ENCODE measurements around the gene EOLA2. TPM values are rescaled to one million over a fixed set of nuclear protein-coding genes. Genes with fewer than 3 reads are reported as not detected.

EOLA2 gene
- polyA plus RNA-seq, 1 donor from 2014 or later = 21.7 TPM

GRCh38 chrX:149979126-149979644 lies 40.9 kb upstream of the EOLA2 start:
- no peaks in the 10 kb centered on the region for H3F3A ChIP-seq (ENCODE audit: insufficient read depth, low read length, poor library complexity, severe bottlenecking)
- H3K9ac ChIP-seq (ENCODE audit: low read length) = no peak overlapping the region
- H3K36me3 ChIP-seq (ENCODE audit: insufficient read depth, low read length) = no peaks in the 10 kb centered on the region
- no peak for TF ChIP-seq RAD21 (conservative IDR thresholded peaks at IDR 0.05)
- TF ChIP-seq TAF1 (IDR thresholded peaks at IDR 0.05; ENCODE audit: low read depth) = no peak
- TF ChIP-seq MXI1 (conservative IDR thresholded peaks at IDR 0.05; ENCODE audit: poor library complexity, severe bottlenecking) = no peak
- TF ChIP-seq EP300 (conservative IDR thresholded peaks at IDR 0.05; ENCODE audit: poor library complexity, severe bottlenecking) = no peak
- TF ChIP-seq, protein P1, sequence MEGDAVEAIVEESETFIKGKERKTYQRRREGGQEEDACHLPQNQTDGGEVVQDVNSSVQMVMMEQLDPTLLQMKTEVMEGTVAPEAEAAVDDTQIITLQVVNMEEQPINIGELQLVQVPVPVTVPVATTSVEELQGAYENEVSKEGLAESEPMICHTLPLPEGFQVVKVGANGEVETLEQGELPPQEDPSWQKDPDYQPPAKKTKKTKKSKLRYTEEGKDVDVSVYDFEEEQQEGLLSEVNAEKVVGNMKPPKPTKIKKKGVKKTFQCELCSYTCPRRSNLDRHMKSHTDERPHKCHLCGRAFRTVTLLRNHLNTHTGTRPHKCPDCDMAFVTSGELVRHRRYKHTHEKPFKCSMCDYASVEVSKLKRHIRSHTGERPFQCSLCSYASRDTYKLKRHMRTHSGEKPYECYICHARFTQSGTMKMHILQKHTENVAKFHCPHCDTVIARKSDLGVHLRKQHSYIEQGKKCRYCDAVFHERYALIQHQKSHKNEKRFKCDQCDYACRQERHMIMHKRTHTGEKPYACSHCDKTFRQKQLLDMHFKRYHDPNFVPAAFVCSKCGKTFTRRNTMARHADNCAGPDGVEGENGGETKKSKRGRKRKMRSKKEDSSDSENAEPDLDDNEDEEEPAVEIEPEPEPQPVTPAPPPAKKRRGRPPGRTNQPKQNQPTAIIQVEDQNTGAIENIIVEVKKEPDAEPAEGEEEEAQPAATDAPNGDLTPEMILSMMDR (IDR thresholded peaks at IDR 0.05; ENCODE audit: poor library complexity, severe bottlenecking) = no peak
- TF ChIP-seq, protein P2, sequence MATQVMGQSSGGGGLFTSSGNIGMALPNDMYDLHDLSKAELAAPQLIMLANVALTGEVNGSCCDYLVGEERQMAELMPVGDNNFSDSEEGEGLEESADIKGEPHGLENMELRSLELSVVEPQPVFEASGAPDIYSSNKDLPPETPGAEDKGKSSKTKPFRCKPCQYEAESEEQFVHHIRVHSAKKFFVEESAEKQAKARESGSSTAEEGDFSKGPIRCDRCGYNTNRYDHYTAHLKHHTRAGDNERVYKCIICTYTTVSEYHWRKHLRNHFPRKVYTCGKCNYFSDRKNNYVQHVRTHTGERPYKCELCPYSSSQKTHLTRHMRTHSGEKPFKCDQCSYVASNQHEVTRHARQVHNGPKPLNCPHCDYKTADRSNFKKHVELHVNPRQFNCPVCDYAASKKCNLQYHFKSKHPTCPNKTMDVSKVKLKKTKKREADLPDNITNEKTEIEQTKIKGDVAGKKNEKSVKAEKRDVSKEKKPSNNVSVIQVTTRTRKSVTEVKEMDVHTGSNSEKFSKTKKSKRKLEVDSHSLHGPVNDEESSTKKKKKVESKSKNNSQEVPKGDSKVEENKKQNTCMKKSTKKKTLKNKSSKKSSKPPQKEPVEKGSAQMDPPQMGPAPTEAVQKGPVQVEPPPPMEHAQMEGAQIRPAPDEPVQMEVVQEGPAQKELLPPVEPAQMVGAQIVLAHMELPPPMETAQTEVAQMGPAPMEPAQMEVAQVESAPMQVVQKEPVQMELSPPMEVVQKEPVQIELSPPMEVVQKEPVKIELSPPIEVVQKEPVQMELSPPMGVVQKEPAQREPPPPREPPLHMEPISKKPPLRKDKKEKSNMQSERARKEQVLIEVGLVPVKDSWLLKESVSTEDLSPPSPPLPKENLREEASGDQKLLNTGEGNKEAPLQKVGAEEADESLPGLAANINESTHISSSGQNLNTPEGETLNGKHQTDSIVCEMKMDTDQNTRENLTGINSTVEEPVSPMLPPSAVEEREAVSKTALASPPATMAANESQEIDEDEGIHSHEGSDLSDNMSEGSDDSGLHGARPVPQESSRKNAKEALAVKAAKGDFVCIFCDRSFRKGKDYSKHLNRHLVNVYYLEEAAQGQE (IDR thresholded peaks at IDR 0.05; ENCODE audit: borderline replicate concordance) = no peak
- TF ChIP-seq POLR2AphosphoS5 (IDR thresholded peaks at IDR 0.05) = no peak
- TF ChIP-seq SMC3 (conservative IDR thresholded peaks at IDR 0.05; ENCODE audit: poor library complexity) = no peak
- no peak for TF ChIP-seq EZH2 (IDR thresholded peaks at IDR 0.05; ENCODE audit: borderline replicate concordance, insufficient read depth, low read length, poor library complexity, severe bottlenecking)
- no peak overlapping the region for H3K4me3 ChIP-seq (ENCODE audit: low read length)
- no peaks in the 10 kb centered on the region for H3K9me2 ChIP-seq (ENCODE audit: insufficient read depth, low read length)
- H3K27me3 ChIP-seq (ENCODE audit: insufficient read depth, low read depth, low read length) = no peaks in the 10 kb centered on the region
- no peaks in the 10 kb centered on the region for H3K9me3 ChIP-seq (ENCODE audit: low read length)
- H3K27ac ChIP-seq (ENCODE audit: low read length) = no peak overlapping the region
- H3K4me2 ChIP-seq (ENCODE audit: low read length) = no peak overlapping the region
- no peaks in the 10 kb centered on the region for H3K79me2 ChIP-seq (replicated peaks; ENCODE audit: insufficient read depth, low read length)
- H2AFZ ChIP-seq (ENCODE audit: low read depth, low read length) = no peak overlapping the region
- no peaks in the 10 kb centered on the region for H4K20me1 ChIP-seq (ENCODE audit: insufficient read depth)

- Histone ChIP-seq H2AFZ (ENCODE audit: low read depth, low read length) (no peak overlapping the region), H3K27me3 (ENCODE audit: insufficient read depth, low read depth, low read length) (no peaks in the 10 kb centered on the region), H3K36me3 (ENCODE audit: insufficient read depth, low read length) (no peaks in the 10 kb centered on the region), H3K4me3 (ENCODE audit: low read length) (no peak overlapping the region), H3K9me2 (ENCODE audit: insufficient read depth, low read length) (no peaks in the 10 kb centered on the region), H3K79me2 (replicated peaks; ENCODE audit: insufficient read depth, low read length) (no peaks in the 10 kb centered on the region), H4K20me1 (ENCODE audit: insufficient read depth) (no peaks in the 10 kb centered on the region), H3K9ac (ENCODE audit: low read length) (no peak overlapping the region), H3F3A (ENCODE audit: insufficient read depth, low read length, poor library complexity, severe bottlenecking) (no peaks in the 10 kb centered on the region), H3K4me2 (ENCODE audit: low read length) (no peak overlapping the region), H3K9me3 (ENCODE audit: low read length) (no peaks in the 10 kb centered on the region), H3K27ac (ENCODE audit: low read length) (no peak overlapping the region)
- TF ChIP-seq RAD21 (conservative IDR thresholded peaks at IDR 0.05) (peak; percentile 87), EP300 (conservative IDR thresholded peaks at IDR 0.05; ENCODE audit: poor library complexity, severe bottlenecking) (no peak), TAF1 (IDR thresholded peaks at IDR 0.05; ENCODE audit: low read depth) (no peak), EZH2 (IDR thresholded peaks at IDR 0.05; ENCODE audit: borderline replicate concordance, insufficient read depth, low read length, poor library complexity, severe bottlenecking) (no peak), POLR2AphosphoS5 (IDR thresholded peaks at IDR 0.05) (no peak), MXI1 (conservative IDR thresholded peaks at IDR 0.05; ENCODE audit: poor library complexity, severe bottlenecking) (no peak), SMC3 (conservative IDR thresholded peaks at IDR 0.05; ENCODE audit: poor library complexity) (peak; percentile 88)
- TF ChIP-seq, protein P1 (IDR thresholded peaks at IDR 0.05; ENCODE audit: poor library complexity, severe bottlenecking) = peak; percentile 80
- TF ChIP-seq, protein P2 (IDR thresholded peaks at IDR 0.05; ENCODE audit: borderline replicate concordance) = no peak
Observed at GRCh38 chrX:149962859-149963757, 24.8 kb upstream of the EOLA2 start.
